Measurements from ENCODE around the gene PYGB. TPM values are rescaled to one million over a fixed set of nuclear protein-coding genes. Genes with fewer than 3 reads are reported as not detected.
"Not testable (repeated sequence)": the region's sequence is repeated elsewhere in the genome, so short reads cannot be mapped to it uniquely, and the experiment has no call there.

PYGB gene
- total and polyA plus RNA-seq, 2 donors (not counting 1 experiment from before 2014, with no cell fraction given): 22.5 to 30.6 TPM

GRCh38 chr20:25233016-25233772 is 14.7 kb upstream of the PYGB start:
- Histone ChIP-seq H3K79me2 (ENCODE audit: control insufficient read depth, insufficient read depth, low read length) (no peaks in the 10 kb centered on the region), H3K4me3 (ENCODE audit: control extremely low read depth in 1 of 5, extremely low read depth in 1 of 5, insufficient read depth in 1 of 5, low read depth in 2 of 5, low read length in 4 of 5) (no peak overlapping the region), H3K4me1 (ENCODE audit: control insufficient read depth in 2 of 2, insufficient read depth in 2 of 2, low read length in 2 of 2) (peaks cover 4 to 7% of the 10 kb centered on the region in 2 donors), H2AFZ (ENCODE audit: insufficient read depth, low read depth, low read length, poor library complexity, severe bottlenecking) (no peak overlapping the region), H3K27ac (ENCODE audit: low read length in 2 of 2) (no peak overlapping the region), H3K9ac (ENCODE audit: low read length) (no peak overlapping the region), H3K27me3 (replicated peaks in 1 of 4; ENCODE audit: control extremely low read depth in 1 of 4, control insufficient read depth in 3 of 4, insufficient read depth in 4 of 4, low read length in 3 of 4) (peaks cover 0 to 14% (median 4%) of the 10 kb centered on the region in 4 experiments), H3K4me2 (replicated peaks; ENCODE audit: low read depth, low read length, poor library complexity, severe bottlenecking) (no peak overlapping the region), H4K20me1 (ENCODE audit: control insufficient read depth, insufficient read depth, low read length, poor library complexity, severe bottlenecking) (no peaks in the 10 kb centered on the region), H3K36me3 (replicated peaks in 1 of 2; ENCODE audit: control extremely low read depth in 1 of 2, control insufficient read depth in 1 of 2, extremely low read depth in 1 of 2, insufficient read depth in 2 of 2, low read length in 1 of 2) (no peaks in the 10 kb centered on the region), H3K9me3 (ENCODE audit: control extremely low read depth in 1 of 3, control insufficient read depth in 2 of 3, insufficient read depth in 1 of 3, low read length in 2 of 3) (peaks cover 0 to 2% (median 0%) of the 10 kb centered on the region in 3 donors)
- TF ChIP-seq EZH2 (IDR thresholded peaks at IDR 0.05; ENCODE audit: borderline replicate concordance, insufficient read depth, low read depth, low read length, poor library complexity, severe bottlenecking) (no peak), CTCF (IDR thresholded peaks at IDR 0.05) (no peak)
- ChIA-PET POLR2A (no interaction called here), CTCF (no interaction called here)
- intact Hi-C loops (cut with micrococcal nuclease): no loop called here
- H3K27me3 Mint-ChIP-seq: peaks cover 22% of the 10 kb centered on the region
- WGBS (ENCODE audit: insufficient coverage): 88% methylated on average over 6 of the region's 10 CpGs
- no peak for DNase-seq
- no peak overlapping the region for H3K4me3 Mint-ChIP-seq
- no peak overlapping the region for H3K27ac Mint-ChIP-seq
- H3K9me3 Mint-ChIP-seq (ENCODE audit: insufficient read depth): no peaks in the 10 kb centered on the region
- ATAC-seq (ENCODE audit: low read depth): no peak
- peaks cover 10% of the 10 kb centered on the region for H3K4me1 Mint-ChIP-seq

- POLR2A ChIA-PET; intact Hi-C loops (cut with micrococcal nuclease); H2AFZ ChIP-seq (ENCODE audit: insufficient read depth, low read depth, low read length, poor library complexity, severe bottlenecking); H3K4me2 ChIP-seq (replicated peaks; ENCODE audit: low read depth, low read length, poor library complexity, severe bottlenecking); H3K9me3 ChIP-seq (ENCODE audit: control extremely low read depth in 1 of 3, control insufficient read depth in 2 of 3, insufficient read depth in 1 of 3, low read length in 2 of 3); H3K9me3 Mint-ChIP-seq (ENCODE audit: insufficient read depth); H3K79me2 ChIP-seq (ENCODE audit: control insufficient read depth, insufficient read depth, low read length); H3K27ac Mint-ChIP-seq; H3K4me3 ChIP-seq (ENCODE audit: control extremely low read depth in 1 of 5, extremely low read depth in 1 of 5, insufficient read depth in 1 of 5, low read depth in 2 of 5, low read length in 4 of 5); H3K4me3 Mint-ChIP-seq; DNase-seq; ATAC-seq (ENCODE audit: low read depth); H4K20me1 ChIP-seq (ENCODE audit: control insufficient read depth, insufficient read depth, low read length, poor library complexity, severe bottlenecking); H3K9ac ChIP-seq (ENCODE audit: low read length); H3K27ac ChIP-seq (ENCODE audit: low read length in 2 of 2); H3K4me1 ChIP-seq (ENCODE audit: control insufficient read depth in 2 of 2, insufficient read depth in 2 of 2, low read length in 2 of 2); H3K36me3 ChIP-seq (replicated peaks in 1 of 2; ENCODE audit: control extremely low read depth in 1 of 2, control insufficient read depth in 1 of 2, extremely low read depth in 1 of 2, insufficient read depth in 2 of 2, low read length in 1 of 2); CTCF ChIA-PET: not testable (repeated sequence)
- WGBS (ENCODE audit: insufficient coverage): 63% methylated on average over 2 of the region's 8 CpGs
- peaks cover 25% of the 10 kb centered on the region for H3K27me3 Mint-ChIP-seq
- peaks cover 0 to 14% (median 4%) of the 10 kb centered on the region in 4 experiments for H3K27me3 ChIP-seq (replicated peaks in 1 of 4; ENCODE audit: control extremely low read depth in 1 of 4, control insufficient read depth in 3 of 4, insufficient read depth in 4 of 4, low read length in 3 of 4)
- H3K4me1 Mint-ChIP-seq: peaks cover 10% of the 10 kb centered on the region
These were observed 13.7 kb upstream of the PYGB start for GRCh38 chr20:25234009-25234849.

Measured in B cell (primary cell).